Progenitor cell of endocrine pancreas (in vitro differentiated cells): ENCODE measurements around the gene CCDC178. TPM values are rescaled to one million over a fixed set of nuclear protein-coding genes. Genes with fewer than 3 reads are reported as not detected.

Experiments used
- DNase-seq: peaks from one replicate; pipeline ENCODE4 v3.0.0; 2021; ENCODE audit warnings: low spot score; ENCODE audit not compliant: unreplicated experiment
- H3K27ac Mint-ChIP-seq: 2 replicates; pipeline ENCODE4 v1.8.0; 2021; ENCODE audit warnings: mild to moderate bottlenecking, moderate library complexity, mixed read lengths
- H3K27me3 Mint-ChIP-seq: 2 replicates; pipeline ENCODE4 v1.8.0; 2021; ENCODE audit warnings: mixed read lengths
- H3K36me3 Mint-ChIP-seq: 2 replicates; pipeline ENCODE4 v1.8.0; 2022; ENCODE audit warnings: mixed read lengths; ENCODE audit not compliant: insufficient read depth
- H3K4me1 Mint-ChIP-seq: 2 replicates; pipeline ENCODE4 v1.8.0; 2021; ENCODE audit warnings: low read depth, mixed read lengths
- H3K4me3 Mint-ChIP-seq: 2 replicates; pipeline ENCODE4 v1.8.0; 2021; ENCODE audit warnings: low read depth, mild to moderate bottlenecking, moderate library complexity, mixed read lengths
- H3K9me3 Mint-ChIP-seq: 2 replicates; pipeline ENCODE4 v1.8.0; 2021; ENCODE audit warnings: low read depth, mixed read lengths
- total RNA-seq: library from RNA; stranded (reverse); gene quantifications from 2 replicates; pipeline ENCODE4 v1.2.1, GENCODE V29; 2021
- TF ChIP-seq, protein P1 (sequence below): fragments of 200-600 bp; sonication (generic); IDR thresholded peaks from one replicate; pipeline ENCODE4 v1.5.0; 2021; ENCODE audit warnings: antibody characterized with exemption, mild to moderate bottlenecking; ENCODE audit not compliant: unreplicated experiment

Gene CCDC178
- total RNA-seq, 1 donor from 2014 or later, result not detected

DNA sequence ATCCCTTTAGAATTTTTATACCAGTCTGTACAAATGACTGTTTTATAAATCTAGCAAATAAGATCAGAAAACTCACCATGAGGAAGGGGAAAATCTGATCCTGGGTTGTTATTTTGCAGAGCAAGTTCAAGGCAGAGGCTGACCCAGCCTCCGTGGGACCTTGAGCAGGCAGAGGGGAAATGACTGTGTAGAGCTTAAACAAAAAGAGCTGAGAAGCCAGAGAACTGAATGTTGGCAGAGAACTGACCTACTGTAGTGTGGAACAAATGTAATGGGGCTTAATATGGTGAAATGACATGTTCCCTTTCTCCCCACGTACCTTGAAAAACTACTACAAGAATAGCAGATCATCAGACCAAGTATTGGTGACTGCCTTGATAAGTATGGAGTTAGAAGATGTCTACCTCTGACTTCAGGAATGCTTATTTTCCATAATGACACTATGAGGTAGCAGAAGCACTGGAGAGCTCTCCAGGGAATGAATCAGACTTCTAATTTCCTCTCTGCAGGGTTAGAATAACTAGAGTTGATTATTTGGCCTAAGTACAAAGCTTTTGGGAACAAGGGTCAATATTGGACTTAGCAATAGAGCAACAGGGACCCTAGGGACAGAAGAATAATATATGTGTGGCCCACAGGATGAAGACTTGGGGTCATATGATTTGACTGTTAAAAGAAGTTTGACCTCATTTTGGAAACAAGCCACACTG lies 304.4 kb downstream of the CCDC178 start:
- H3K27ac Mint-ChIP-seq, result peak overlapping the region; percentile 43

DNA sequence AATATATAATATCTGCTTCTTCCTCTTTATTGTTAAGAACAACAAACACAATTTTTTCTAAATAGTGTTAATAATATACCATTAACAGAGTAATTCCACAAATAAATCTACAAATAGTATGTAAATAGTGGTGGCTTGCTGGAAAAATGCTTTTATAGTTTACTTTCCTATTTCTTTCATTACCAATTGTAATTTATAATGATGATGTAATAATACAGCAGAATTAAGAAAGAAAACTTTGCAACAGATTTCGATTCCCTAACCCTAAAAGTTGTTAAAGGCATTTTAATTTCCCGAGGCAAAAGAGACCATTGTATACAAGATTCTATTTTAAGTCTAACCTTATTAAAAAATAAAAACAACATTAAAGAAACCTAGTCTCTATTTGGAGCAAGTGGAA lies 307.9 kb downstream of the CCDC178 start:
- no peaks in the 10 kb centered on the region for H3K9me3 Mint-ChIP-seq
- no peak overlapping the region for H3K27ac Mint-ChIP-seq

More for the DNA sequence above, 304.4 kb downstream of the CCDC178 start:
- Mint-ChIP-seq H3K4me3 (no peak overlapping the region), H3K9me3 (peaks cover 15% of the 10 kb centered on the region), H3K4me1 (no peaks in the 10 kb centered on the region), H3K36me3 (peaks cover 4% of the 10 kb centered on the region), H3K27me3 (no peaks in the 10 kb centered on the region)
- DNase-seq, result no peak
- TF ChIP-seq, protein P1, sequence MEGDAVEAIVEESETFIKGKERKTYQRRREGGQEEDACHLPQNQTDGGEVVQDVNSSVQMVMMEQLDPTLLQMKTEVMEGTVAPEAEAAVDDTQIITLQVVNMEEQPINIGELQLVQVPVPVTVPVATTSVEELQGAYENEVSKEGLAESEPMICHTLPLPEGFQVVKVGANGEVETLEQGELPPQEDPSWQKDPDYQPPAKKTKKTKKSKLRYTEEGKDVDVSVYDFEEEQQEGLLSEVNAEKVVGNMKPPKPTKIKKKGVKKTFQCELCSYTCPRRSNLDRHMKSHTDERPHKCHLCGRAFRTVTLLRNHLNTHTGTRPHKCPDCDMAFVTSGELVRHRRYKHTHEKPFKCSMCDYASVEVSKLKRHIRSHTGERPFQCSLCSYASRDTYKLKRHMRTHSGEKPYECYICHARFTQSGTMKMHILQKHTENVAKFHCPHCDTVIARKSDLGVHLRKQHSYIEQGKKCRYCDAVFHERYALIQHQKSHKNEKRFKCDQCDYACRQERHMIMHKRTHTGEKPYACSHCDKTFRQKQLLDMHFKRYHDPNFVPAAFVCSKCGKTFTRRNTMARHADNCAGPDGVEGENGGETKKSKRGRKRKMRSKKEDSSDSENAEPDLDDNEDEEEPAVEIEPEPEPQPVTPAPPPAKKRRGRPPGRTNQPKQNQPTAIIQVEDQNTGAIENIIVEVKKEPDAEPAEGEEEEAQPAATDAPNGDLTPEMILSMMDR, result no peak

DNA sequence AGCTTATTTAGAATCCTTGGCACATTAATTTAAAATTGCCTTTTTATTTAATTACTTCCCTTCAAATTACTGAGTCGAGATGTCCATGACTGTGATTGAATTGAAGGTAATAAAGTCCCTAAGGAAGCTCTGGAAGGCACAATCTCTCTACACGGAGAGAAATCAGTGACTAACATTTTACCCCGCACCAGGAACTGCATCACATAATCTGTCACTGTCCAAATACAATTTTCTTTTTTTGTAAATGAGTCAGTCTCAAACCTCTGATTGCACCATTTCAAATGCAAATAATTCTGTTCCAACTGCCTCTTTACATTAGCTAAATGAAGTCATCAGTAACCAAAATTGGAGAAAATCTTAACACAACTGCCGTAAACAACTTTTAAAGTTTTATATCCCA lies 311.9 kb downstream of the CCDC178 start:
- Mint-ChIP-seq H3K27me3 (no peaks in the 10 kb centered on the region), H3K9me3 (no peaks in the 10 kb centered on the region), H3K36me3 (no peaks in the 10 kb centered on the region), H3K4me1 (peaks cover 17% of the 10 kb centered on the region), H3K4me3 (no peak overlapping the region), H3K27ac (no peak overlapping the region)
- DNase-seq, result no peak
- TF ChIP-seq, protein P1, result no peak

More for the DNA sequence above, 307.9 kb downstream of the CCDC178 start:
- DNase-seq, result no peak
- Mint-ChIP-seq H3K4me1 (no peaks in the 10 kb centered on the region), H3K27me3 (no peaks in the 10 kb centered on the region), H3K36me3 (no peaks in the 10 kb centered on the region), H3K4me3 (no peak overlapping the region)
- TF ChIP-seq, protein P1, result no peak

DNA sequence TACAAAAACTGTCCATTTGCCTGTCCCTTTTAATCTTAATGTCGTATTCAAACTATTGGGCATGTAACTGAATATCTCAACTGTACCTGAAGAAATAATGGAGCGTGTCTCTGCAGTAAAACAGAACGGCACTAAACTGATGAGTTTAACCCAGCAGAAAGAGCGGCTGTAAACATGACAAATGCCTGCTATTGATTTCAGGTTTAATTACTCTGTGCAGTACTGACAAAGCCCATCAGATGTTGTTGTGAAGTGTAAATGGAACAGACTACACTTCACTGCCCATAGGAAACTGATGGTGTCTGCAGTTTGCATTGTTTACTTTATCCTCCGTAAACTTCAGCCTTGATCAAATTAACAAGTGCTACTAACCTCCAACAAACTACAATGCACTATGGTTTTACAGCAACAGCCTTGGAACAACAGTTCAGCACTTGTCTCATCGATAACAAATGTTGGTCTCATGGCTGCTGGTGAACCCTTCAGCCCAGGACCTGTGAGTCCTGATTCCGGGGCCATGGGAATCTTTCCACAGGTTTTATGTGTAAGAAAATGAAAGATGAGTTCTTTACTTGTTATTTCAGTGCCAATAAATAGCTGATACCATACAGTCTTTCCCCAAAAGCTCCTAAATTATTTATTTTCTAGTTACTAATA lies 316.5 kb downstream of the CCDC178 start:
- Mint-ChIP-seq H3K36me3 (no peaks in the 10 kb centered on the region), H3K4me1 (peaks cover 22% of the 10 kb centered on the region), H3K27me3 (no peaks in the 10 kb centered on the region), H3K4me3 (peak overlapping the region; percentile 19), H3K27ac (peak overlapping the region; percentile 0), H3K9me3 (no peaks in the 10 kb centered on the region)
- no peak for DNase-seq
- TF ChIP-seq, protein P1, result no peak

DNA sequence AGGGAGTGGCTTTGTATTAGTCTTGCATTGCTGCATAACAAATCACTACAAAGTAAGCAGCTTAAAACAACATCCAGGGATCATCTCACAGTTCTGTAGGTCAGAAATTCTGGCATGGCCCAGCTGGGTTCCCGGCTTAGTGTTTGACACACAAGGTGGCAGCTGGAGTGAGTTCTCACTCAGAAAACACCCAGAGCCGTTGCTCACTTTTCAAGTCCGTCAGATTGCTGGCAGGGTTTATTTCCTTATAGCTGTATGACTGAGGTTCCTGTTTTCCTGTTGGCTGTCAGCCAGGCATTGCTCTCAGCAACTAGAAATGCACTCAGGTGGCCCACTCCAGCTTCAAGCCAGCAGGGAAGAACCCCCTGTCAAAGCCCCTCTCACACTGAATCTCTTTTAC lies 324.1 kb downstream of the CCDC178 start:
- no peak overlapping the region for H3K4me3 Mint-ChIP-seq
- H3K27me3 Mint-ChIP-seq, result no peaks in the 10 kb centered on the region
- H3K27ac Mint-ChIP-seq, result no peak overlapping the region
- DNase-seq, result no peak
- peaks cover 3% of the 10 kb centered on the region for H3K36me3 Mint-ChIP-seq
- TF ChIP-seq, protein P1, result no peak
- H3K4me1 Mint-ChIP-seq, result peaks cover 27% of the 10 kb centered on the region
- H3K9me3 Mint-ChIP-seq, result peaks cover 4% of the 10 kb centered on the region
